Measurements from ENCODE around the gene B4GALNT2.
"Not testable (repeated sequence)": the region's sequence is repeated elsewhere in the genome, so short reads cannot be mapped to it uniquely, and the experiment has no call there.

The B4GALNT2 gene

DNA sequence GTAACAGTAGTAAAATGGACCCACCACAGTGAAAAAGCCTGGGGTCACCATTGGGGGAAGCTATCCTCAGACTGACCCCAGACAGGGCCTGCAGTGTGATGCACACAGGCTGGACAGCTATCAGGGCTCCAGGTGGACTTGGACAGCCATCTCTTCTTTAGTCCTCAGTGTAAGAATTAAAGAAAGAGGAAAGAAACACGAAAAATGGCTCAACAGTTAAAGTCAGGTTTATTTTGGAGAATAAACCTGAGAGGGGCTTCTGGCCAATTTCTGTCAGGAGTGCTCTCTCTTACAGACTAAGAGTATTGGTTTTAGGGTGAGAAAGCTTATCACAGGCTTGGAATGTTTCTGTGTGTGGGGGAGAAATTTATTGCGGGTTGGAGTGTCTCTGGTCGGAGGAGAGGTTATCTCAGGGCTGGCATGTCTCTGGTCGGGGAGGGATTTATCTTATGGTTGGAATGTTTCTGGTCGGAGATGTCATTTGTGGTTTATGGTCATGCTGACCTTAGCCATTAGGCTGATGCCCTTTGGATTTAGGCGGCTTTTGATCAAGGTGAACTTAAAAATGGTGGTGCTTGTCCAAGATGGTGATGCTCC lies 10.8 kb upstream of the B4GALNT2 start:
- no peak for DNase-seq (ENCODE audit: low spot score)

DNA sequence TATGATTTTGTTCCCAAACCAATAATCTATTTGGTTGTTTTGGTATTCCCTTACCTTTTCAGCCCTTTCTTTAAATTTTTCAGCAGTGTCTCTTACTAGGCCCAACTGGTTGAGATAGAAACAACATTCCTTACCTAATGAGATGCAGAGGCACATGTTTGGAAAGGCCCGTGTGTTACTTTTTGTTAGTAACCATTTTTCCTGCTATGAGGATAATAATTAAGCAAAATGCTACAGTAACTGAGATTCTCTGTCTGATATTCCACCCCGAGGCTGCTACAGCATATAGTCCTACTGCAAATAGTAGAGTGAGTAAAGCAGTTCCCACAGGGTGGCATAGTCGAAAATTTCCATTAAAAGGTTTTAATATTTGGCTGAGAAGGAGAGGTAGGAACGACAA lies 10.0 kb upstream of the B4GALNT2 start:
- no peak for DNase-seq (ENCODE audit: low spot score)

DNA sequence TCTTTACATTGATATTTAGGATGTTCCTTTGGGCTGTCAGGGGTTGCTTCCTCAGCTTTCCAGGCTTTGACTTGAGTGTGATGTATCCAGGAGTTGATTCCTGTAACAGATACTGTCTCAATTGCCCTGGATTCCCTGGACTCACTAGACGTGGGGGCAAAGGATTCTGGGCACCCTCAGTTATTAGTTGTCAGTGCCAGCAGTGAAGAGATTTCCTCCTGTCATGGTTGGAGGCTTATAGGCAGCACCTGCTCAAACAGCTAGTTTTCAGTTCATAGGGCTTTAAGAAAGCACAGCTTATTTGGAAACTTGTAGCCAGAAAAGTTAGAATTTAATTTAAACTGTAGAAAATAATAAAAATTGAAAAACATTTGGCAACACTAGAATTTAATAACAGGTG lies 9.5 kb upstream of the B4GALNT2 start:
- DNase-seq (ENCODE audit: low spot score): no peak

DNA sequence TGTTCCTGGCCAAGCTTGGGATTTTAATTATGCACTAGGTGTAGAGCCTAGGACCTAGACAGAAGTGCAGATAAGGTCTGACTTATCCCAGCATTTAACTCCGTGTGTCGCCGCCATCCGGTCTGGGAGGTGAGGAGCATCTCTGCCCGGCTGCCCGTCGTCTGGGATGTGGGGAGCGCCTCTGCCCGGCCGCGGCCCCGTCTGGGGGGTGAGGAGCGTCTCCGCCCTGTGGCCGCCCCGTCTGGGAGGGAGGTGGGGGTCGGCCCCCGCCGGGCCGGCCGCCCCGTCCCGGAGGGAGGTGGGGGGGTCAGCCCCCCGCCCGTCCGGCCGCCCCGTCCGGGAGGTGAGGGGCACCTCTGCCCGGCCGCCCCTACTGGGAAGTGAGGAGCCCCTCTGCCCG lies 7.1 kb upstream of the B4GALNT2 start:
- DNase-seq (ENCODE audit: low spot score): no peak

DNA sequence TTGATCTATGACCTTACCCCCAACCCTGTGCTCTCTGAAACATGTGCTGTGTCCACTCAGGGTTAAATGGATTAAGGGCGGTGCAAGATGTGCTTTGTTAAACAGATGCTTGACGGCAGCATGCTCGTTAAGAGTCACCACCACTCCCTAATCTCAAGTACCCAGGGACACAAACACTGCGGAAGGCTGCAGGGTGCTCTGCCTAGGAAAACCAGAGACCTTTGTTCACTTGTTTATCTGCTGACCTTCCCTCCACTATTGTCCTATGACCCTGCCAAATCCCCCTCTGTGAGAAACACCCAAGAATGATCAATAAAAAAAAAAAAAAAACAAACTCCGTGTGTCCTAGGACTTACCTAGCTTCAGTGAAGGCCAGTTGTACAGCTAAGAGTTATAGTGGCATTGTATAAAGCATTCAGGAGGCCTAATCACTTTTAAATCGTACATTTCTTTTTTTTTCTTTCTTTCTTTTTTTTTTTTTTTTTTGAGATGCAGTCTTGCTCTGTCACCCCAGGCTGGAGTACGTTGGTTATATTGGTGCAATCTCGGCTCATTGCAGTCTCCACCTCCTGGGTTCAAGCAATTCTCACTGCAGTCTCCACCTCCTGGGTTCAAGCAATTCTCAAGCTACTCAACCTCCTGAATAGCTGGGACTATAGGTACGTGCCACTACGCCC lies 6.2 kb upstream of the B4GALNT2 start:
- DNase-seq (ENCODE audit: low spot score): not testable (repeated sequence)

DNA sequence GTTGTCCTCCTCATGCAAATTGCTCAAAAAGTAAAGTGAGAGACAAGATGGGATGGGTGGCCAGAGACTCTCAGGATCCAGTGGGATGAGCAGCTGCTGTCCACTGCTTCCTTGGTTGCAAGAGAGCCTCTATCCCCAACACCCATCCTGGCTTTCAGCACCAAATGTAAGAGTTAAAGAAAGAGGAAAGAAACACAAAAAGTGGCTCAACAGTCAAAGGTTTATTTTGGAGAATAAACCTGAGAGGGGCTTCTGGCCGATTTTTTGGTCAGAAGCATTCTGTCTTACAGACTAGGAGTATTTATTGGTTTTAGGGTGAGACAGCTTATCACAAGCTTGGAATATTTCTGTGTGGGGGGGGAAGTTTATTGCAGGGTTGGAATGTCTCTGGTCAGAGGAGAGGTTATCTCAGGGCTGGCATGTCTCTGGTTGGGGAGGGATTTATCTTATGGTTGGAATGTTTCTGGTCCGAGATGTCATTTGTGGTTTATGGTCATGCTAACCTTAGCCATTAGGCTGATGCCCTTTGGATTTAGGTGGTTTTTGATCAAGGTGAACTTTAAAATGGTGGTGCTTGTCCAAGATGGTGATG lies 3.1 kb upstream of the B4GALNT2 start:
- DNase-seq (ENCODE audit: low spot score): not testable (repeated sequence)

DNA sequence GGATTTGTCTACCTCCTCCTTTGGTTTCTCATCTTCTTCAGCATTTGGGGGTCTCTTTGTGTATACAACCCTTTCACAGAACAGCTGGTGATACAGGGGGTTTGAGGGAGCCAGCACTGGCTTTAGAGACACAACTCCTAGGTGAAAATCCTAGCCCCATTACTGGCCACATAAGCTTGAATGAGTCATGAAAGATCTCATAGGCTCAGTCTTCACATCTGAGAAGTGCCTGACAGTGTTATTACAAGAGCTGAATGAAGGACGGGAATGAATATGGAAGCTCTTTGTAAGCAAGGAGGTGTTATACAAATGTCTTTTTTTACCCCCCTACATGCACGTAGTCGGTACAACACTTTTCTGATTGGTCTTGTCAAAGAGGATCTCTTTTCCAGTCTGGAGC lies 1.7 kb upstream of the B4GALNT2 start:
- DNase-seq (ENCODE audit: low spot score): no peak

DNA sequence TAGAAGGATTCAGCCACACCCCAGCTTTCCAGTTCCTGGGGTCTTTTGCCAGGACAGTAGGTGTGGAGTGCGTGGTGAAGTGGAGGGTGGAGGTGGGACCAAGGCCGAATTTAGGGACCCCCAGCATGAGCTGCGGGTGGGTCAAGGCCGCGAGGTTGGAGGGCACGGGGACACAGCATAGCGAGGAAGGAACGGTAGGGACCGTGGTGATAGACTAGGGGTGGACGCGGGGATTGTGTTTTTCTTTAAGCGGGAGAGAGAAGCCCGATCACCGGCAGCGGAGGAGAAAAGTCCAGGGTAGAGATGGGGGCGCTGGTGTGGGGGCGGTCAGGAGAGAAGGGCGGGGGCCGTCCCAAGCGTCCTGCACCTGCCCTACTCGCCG lies 261 bp upstream of the B4GALNT2 start:
- DNase-seq (ENCODE audit: low spot score): no peak

DNA sequence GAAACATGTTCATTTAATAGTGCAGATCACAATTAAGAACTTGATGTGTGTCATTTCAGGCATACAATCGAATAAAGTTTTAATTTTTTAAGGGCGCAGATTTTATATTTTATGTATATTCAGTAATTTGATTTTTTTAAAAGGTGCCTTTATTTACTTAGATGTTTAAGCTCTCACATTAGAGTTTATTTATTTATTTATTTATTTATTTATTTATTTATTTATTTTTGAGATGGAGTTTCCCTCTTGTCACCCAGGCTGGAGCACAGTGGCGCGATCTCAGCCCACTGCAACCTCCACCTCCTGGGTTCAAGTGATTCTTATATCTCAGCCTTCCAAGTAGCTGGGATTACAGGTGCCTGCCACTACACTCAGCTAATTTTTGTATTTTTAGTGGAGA lies 3.8 kb downstream of the B4GALNT2 start:
- no peak for DNase-seq (ENCODE audit: low spot score)

DNA sequence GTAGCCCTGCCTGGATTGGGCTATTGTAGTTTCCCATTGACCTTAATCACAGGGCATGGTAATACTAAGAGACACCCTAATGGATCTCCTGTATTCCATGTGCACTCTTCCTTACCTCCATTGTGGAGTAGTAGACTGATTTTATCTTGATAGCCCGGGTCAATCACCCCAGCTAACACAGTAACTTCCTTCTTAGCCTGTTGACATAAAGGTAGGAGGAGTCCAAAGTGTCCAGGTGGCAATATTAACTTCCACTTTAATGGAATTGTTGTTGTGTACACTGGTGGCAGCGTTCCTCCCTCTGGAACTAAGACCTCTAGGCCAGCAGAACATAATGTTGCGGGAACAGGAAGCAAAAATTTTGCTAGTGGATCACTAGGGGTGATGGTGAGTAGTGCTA lies 13.1 kb downstream of the B4GALNT2 start:
- not testable (repeated sequence) for DNase-seq (ENCODE audit: low spot score)

DNA sequence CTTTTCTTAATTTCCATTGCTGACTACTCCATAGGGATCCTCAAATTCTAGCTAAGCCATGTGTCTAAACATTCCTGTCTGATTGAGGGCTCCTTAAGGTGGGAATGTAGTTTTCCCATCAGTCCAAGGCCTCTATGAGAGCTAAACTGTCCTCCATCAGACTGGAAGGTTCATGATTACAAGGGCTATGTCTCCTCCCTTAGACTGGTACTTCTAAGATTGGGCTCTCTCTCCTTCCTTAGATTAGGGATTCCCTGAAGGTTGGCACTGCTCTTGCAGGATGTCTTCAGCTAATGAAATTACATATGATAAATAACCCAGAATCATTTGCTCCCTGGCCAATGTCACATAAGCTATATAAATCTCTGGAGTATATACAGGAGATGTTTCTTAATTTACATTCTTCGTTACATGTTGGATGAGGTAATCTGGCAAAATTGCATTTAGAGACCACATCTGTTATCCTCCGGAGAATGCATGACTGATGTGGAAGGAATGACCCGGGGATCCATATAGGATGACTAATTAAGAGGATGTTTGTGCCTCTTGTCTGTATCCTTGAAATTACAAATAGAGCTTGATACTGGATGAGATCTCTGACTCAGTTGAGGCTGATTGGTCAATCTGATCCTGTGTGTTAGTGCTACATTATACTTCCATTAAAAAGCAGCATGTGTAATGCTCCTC lies 14.2 kb downstream of the B4GALNT2 start:
- no peak for DNase-seq (ENCODE audit: low spot score)

DNA sequence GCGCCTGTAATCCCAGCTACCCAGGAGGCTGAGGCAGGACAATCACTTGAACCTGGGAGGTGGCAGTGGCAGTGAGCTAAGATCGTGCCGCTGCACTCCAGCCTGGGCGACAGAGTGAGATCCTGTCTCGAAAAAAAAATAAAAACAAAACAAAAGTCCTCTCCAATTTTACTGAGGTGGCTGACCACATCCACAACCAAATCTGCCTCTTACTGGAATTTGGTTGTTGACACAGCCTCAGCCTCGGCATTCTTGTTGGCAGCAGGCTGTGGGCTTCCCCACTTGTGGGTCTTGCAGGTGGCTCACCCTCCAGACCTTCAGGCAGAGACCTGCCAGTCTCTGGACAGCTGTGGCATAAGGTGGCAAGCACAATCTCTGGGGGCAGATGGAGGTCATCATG lies 15.6 kb downstream of the B4GALNT2 start:
- DNase-seq (ENCODE audit: low spot score): no peak

DNA sequence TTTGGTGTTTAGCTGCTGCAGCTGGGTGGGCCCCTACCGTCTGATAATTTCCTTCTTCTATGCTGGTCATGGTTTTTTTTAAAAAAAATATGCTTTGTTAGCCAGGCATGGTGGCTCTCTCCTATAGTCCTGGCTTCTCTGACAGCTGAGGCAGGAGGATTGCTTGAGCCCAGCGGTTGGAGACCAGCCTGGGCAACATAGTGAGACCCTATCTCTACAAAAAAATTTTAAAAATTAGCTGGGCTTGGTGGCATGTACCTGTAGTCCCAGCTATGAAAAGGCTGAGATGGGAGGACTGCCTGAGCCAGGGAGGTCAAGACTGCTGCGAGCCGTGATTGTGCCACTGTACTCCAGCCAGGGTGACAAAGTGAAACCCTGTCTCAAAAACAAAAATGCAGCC lies 19.4 kb downstream of the B4GALNT2 start:
- DNase-seq (ENCODE audit: low spot score): no peak

DNA sequence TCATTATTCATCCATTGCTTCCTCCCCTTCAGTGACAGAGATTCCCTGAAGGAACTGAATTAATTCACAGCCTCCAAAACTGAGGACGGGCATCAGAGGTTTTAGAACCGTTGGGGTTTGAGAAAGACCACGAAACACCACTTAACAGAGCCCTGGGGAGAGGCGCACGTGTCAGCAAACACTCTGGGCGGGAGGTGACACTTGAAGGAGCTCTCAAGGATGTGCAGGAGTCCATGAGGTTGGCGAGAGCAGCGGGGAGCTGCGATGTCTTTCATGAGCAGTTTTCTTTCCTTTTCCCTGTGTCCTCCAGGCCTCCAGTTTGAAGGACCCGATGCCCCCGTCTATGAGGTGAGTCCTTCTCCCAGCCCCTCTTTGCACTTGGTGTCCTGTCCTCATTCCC lies 23.7 kb downstream of the B4GALNT2 start:
- no peak for DNase-seq (ENCODE audit: low spot score)

DNA sequence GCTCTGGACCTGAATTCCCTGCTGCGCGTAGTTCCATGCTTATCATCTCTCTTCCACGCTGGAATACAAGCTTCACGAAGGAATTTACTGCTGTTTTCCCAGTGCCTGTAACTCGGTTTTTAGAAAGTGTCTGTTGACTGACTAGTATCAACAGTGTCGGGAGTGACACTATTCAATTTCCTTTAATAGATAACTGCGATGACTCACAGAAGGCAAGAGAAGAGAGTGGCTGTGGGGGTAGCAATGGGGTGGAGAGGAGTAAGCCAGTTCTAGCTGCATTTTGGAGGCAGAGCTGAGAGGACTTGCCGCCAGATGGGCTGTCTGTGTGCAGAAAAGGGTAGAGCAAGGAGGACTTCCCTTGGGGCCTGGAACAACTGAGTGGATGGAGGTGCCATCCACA lies 25.2 kb downstream of the B4GALNT2 start:
- no peak for DNase-seq (ENCODE audit: low spot score)

DNA sequence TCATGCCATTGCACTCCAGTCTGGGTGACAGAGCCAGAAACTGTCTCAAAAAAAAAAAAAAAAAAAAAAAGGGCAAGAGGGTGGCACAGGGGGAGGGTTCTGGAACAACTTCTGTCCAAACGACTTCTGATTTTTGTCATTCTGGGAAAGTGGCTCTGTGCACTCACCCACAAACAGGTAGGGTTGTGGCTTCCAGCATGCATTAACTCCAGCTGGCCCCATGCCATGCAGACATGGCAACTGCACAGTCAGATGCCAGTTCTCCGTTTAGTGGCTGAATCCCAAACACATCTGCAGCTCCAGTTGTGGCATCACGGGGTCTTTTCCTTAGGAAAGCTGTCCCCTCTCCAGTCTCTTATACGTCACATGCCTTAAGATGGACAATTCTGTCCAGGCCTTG lies 30.3 kb downstream of the B4GALNT2 start:
- no peak for DNase-seq (ENCODE audit: low spot score)

DNA sequence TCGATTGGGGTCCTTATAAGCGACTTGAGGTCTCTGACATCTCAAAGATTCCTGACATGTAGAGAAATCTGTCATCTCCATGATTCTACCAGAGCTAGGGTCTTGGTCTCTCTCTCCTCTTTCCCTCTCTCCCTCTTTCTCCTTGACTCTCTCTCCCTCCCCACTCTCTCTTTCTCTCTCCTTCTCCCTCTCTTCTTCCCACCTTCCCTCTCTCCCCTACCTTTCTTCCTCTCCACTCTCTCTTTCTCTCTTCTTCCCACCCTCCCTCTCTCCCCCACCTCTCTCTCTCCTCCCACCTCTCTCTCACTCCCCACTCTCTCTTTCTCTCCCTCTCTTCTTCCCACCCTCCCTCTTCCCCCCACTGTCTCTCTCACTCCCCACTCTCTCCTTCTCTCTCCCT lies 32.6 kb downstream of the B4GALNT2 start:
- DNase-seq (ENCODE audit: low spot score): no peak

DNA sequence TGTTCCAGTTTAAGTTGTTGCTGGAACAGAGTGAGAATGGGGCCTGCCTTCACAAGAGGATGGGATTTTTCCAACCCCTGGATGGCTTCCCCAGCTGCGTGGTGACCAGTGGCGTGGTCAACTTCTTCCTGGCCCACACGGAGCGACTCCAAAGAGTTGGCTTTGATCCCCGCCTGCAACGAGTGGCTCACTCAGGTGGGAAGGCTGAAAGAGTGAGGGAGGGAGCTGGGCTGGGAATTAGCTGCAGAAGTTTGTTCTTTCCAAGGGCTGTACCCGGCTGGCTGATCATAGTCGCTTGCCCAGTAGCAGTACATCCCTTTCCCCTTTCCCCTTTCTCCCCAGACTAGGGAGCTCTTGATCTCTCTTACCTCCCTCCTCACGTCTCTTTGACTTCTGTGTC lies 36.1 kb downstream of the B4GALNT2 start:
- no peak for DNase-seq (ENCODE audit: low spot score)

DNA sequence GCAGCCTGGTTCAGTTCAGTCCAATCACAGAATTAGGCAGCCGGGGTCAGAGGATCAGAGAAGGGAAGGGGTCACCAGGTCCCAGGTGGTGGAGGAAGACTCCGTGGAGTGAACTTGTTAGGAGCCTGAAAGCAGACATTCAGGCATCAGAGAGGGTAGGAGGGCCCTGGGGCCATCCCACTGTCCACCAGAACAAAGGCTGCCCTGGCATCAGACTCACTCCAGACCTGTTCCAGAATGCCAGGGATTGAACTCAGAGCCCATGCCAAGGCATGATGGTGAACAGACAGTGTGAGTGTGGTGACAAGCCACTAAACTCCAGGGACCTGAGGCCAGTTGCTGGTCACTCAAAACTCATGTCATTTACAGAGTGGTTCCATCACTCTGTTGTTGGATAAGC lies 37.6 kb downstream of the B4GALNT2 start:
- no peak for DNase-seq (ENCODE audit: low spot score)

DNA sequence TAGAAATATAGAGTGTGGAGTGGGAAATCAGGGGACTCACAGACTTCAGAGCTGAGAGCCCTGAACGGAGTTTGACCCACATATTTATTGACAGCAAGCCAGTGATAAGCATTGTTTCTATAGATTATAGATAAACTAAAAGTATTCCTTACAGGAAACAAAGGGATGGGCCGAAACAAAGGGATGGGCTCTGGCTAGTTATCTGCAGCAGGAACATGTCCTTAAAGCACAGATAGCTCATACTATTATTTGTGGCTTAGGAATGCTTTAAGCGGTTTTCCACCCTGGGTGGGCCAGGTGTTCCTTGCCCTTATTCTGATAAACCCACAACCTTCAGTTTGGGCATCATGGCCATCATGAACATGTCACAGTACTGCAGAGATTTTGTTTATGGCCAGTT lies 38.1 kb downstream of the B4GALNT2 start:
- DNase-seq (ENCODE audit: low spot score): not testable (repeated sequence)

DNA sequence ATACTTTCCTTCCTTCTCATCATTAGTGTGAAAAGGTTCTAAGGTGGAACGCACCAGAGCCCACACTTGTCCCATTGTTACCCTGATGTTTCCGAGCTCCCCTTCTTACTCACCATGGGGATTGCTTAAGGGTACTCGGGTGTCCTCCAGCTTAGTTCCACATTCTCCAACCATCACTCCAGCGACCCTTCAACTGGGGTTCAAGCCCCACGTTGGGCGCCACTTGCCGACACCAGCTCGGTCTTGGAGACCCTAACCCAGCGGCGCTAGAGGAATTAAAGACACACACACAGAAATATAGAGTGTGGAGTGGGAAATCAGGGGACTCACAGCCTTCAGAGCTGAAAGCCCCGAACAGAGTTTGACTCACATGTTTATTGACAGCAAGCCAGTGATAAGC lies 43.4 kb downstream of the B4GALNT2 start:
- not testable (repeated sequence) for DNase-seq (ENCODE audit: low spot score)

DNA sequence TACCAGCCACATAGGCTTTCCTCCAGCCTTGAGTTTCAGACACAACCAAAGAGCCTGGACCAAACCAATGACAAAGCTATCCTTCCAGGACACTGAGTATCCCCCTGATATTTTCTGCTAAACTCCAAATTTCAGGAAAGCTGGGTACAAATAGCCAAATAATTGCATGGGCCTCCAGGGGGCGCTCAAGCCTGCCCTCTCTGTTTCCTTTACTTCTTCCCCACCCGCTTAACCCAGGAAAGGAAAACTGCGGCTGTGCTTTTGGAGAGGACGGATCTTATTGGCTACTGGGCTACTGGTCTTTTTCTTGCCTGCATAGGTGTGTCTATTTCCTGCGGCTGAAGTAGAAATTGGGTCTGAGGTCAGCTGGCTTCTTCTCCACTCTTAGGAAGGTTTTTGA lies 47.7 kb downstream of the B4GALNT2 start:
- peak; percentile 60 for DNase-seq (ENCODE audit: low spot score)

DNA sequence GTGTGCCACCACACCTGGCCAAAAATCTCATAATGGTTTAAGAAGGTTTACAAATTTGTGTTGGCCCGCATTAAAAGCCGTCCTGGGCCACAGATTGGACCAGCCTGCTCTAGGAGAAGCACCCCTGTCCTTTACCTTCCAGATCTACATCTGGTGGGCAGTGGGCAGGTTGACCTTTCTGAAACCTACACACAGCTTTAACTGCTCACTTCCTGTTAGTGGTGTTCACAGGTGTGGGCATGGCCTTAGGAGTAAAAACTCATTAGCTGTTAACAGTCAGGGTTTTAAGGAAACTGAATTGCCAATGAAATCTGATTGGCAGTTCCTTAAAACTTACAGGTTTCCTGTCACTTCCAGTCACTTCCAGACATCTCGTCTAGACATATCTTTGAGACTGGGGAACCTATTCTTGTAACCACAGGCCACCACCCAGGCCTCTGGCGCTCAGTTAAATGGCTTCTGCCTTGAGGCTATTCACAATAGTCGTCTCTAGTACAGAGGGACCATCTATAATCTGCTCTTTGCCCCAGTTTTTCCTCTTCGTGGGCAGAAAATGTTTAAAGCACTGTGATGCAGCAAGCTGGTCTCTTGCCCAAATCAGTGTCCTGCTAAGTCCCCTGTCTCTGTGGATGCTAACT lies 48.5 kb downstream of the B4GALNT2 start:
- no peak for DNase-seq (ENCODE audit: low spot score)
